Neural progenitor cell (in vitro differentiated cells): ENCODE measurements around the gene STAT3. TPM values are rescaled to one million over a fixed set of nuclear protein-coding genes. Genes with fewer than 3 reads are reported as not detected.
A peak's percentile ranks its signal among the peaks of the same experiment; 100 is the strongest.

Experiments
- DNase-seq: peaks from one replicate; pipeline ENCODE4 v3.0.0-alpha.2; 2016; ENCODE audit warnings: low spot score
- H2AFZ ChIP-seq: fragments of 200-600 bp; sonication (generic); replicated peaks from 2 replicates; pipeline ENCODE4 v1.6.1; 2016; ENCODE audit warnings: antibody characterized with exemption
- H3F3A ChIP-seq: fragments of 200-600 bp; sonication (generic); 2 replicates; pipeline ENCODE4 v1.6.1; 2016; ENCODE audit warnings: antibody characterized with exemption, low read depth
- H3K27ac ChIP-seq: fragments of 200-600 bp; sonication (generic); 2 replicates; pipeline ENCODE4 v1.5.1; 2016; ENCODE audit warnings: mild to moderate bottlenecking
- H3K27me3 ChIP-seq: fragments of 200-600 bp; sonication (generic); 2 replicates; pipeline ENCODE4 v1.6.1; 2016; ENCODE audit warnings: mild to moderate bottlenecking, moderate library complexity
- H3K36me3 ChIP-seq: fragments of 200-600 bp; sonication (generic); 2 replicates; pipeline ENCODE4 v1.5.1; 2016
- H3K4me1 ChIP-seq: fragments of 200-600 bp; sonication (generic); 2 replicates; pipeline ENCODE4 v1.6.1; 2016; ENCODE audit warnings: mixed run types
- H3K4me2 ChIP-seq: fragments of 200-600 bp; sonication (generic); 2 replicates; pipeline ENCODE4 v1.6.1; 2016
- H3K4me3 ChIP-seq: fragments of 200-600 bp; sonication (generic); 2 replicates; pipeline ENCODE4 v1.5.1; 2016
- H3K79me2 ChIP-seq: fragments of 200-600 bp; sonication (generic); 2 replicates; pipeline ENCODE4 v1.6.1; 2016; ENCODE audit warnings: low read depth
- H3K9ac ChIP-seq: fragments of 200-600 bp; sonication (generic); 2 replicates; pipeline ENCODE4 v1.6.1; 2016
- H3K9me3 ChIP-seq: fragments of 200-600 bp; sonication (generic); 2 replicates; pipeline ENCODE4 v1.5.1; 2016; ENCODE audit warnings: low read depth
- H4K20me1 ChIP-seq: fragments of 200-600 bp; sonication (generic); 2 replicates; pipeline ENCODE4 v1.6.1; 2016; ENCODE audit warnings: low read depth
- H3K27ac Mint-ChIP-seq: 3 replicates; pipeline ENCODE4 v1.8.0; 2021; ENCODE audit warnings: mixed read lengths
- H3K27me3 Mint-ChIP-seq: 2 replicates; pipeline ENCODE4 v1.8.0; 2022; ENCODE audit warnings: low read depth, mild to moderate bottlenecking, inconsistent platforms, moderate library complexity, mixed read lengths; ENCODE audit not compliant: insufficient read depth
- H3K36me3 Mint-ChIP-seq: 3 replicates; pipeline ENCODE4 v1.8.0; 2021; ENCODE audit warnings: mixed read lengths
- H3K4me1 Mint-ChIP-seq: 3 replicates; pipeline ENCODE4 v1.8.0; 2021; ENCODE audit warnings: mixed read lengths
- H3K4me3 Mint-ChIP-seq: 3 replicates; pipeline ENCODE4 v1.8.0; 2021; ENCODE audit warnings: mild to moderate bottlenecking, moderate library complexity, mixed read lengths
- H3K9me3 Mint-ChIP-seq: 3 replicates; pipeline ENCODE4 v1.8.0; 2020; ENCODE audit warnings: mixed read lengths
- CTCF ChIP-seq: fragments of 200-600 bp; sonication (generic); IDR thresholded peaks from 2 replicates; pipeline ENCODE4 v1.5.1; 2017; ENCODE audit warnings: antibody characterized with exemption, mild to moderate bottlenecking
- EZH2 ChIP-seq: fragments of 200-600 bp; sonication (generic); IDR thresholded peaks from 2 replicates; pipeline ENCODE4 v1.6.1; 2017; ENCODE audit warnings: antibody characterized with exemption, mild to moderate bottlenecking, moderate library complexity
- EZH2phosphoT487 ChIP-seq: fragments of 200-600 bp; sonication (generic); IDR thresholded peaks from 2 replicates; pipeline ENCODE4 v1.6.1; 2017; ENCODE audit warnings: antibody characterized with exemption
- total RNA-seq: library from RNA; depleted of rRNA; stranded (reverse); fragments of >200 nt; gene quantifications from 2 replicates; pipeline ENCODE4 v1.2.3, GENCODE V29; 2015; ENCODE audit warnings: low replicate concordance

STAT3 gene
- total RNA-seq, 1 donor from 2014 or later, result 54.9 TPM

GRCh38 chr17:42347606-42348005 is 40.6 kb downstream of the STAT3 start:
- H3K4me1 Mint-ChIP-seq, result peaks cover 26% of the 10 kb centered on the region
- no peak overlapping the region for H3K9ac ChIP-seq

GRCh38 chr17:42347198-42347597 is 41.0 kb downstream of the STAT3 start:
- H3K4me3 Mint-ChIP-seq, result peak overlapping the region; percentile 59
- TF ChIP-seq CTCF (no peak), EZH2phosphoT487 (no peak), EZH2 (no peak)
- H4K20me1 ChIP-seq, result peaks cover 23% of the 10 kb centered on the region
- peaks cover 29% of the 10 kb centered on the region for H3K4me1 Mint-ChIP-seq
- no peak overlapping the region for H3K27ac ChIP-seq
- H3K27me3 Mint-ChIP-seq, result no peaks in the 10 kb centered on the region
- peak overlapping the region; percentile 76 for H3K27ac Mint-ChIP-seq
- H3K9me3 Mint-ChIP-seq, result no peaks in the 10 kb centered on the region
- H3K4me3 ChIP-seq, result no peak overlapping the region
- no peaks in the 10 kb centered on the region for H3K27me3 ChIP-seq
- DNase-seq, result no peak
- H3F3A ChIP-seq, result peaks cover 25% of the 10 kb centered on the region
- H2AFZ ChIP-seq, result no peak overlapping the region
- peaks cover 12% of the 10 kb centered on the region for H3K36me3 Mint-ChIP-seq
- no peaks in the 10 kb centered on the region for H3K36me3 ChIP-seq
- no peak overlapping the region for H3K9ac ChIP-seq
- peaks cover 17% of the 10 kb centered on the region for H3K4me1 ChIP-seq
- H3K79me2 ChIP-seq, result peaks cover 36% of the 10 kb centered on the region
- H3K9me3 ChIP-seq, result no peaks in the 10 kb centered on the region
- H3K4me2 ChIP-seq, result no peak overlapping the region

More at GRCh38 chr17:42347606-42348005, 40.6 kb downstream of the STAT3 start:
- Histone ChIP-seq H3K36me3 (no peaks in the 10 kb centered on the region), H3F3A (peaks cover 25% of the 10 kb centered on the region), H3K27me3 (no peaks in the 10 kb centered on the region), H3K4me3 (no peak overlapping the region), H2AFZ (no peak overlapping the region), H3K9me3 (no peaks in the 10 kb centered on the region), H3K4me2 (no peak overlapping the region), H4K20me1 (peaks cover 23% of the 10 kb centered on the region), H3K27ac (no peak overlapping the region), H3K79me2 (peaks cover 40% of the 10 kb centered on the region), H3K4me1 (peaks cover 17% of the 10 kb centered on the region)
- TF ChIP-seq CTCF (no peak), EZH2 (no peak), EZH2phosphoT487 (no peak)
- no peak for DNase-seq
- Mint-ChIP-seq H3K27me3 (no peaks in the 10 kb centered on the region), H3K36me3 (peaks cover 12% of the 10 kb centered on the region), H3K27ac (peak overlapping the region; percentile 76), H3K9me3 (no peaks in the 10 kb centered on the region), H3K4me3 (no peak overlapping the region)

GRCh38 chr17:42346481-42346880 is 41.8 kb downstream of the STAT3 start:
- peaks cover 12% of the 10 kb centered on the region for H3K36me3 Mint-ChIP-seq
- H3K27ac Mint-ChIP-seq, result no peak overlapping the region
- H3K4me1 Mint-ChIP-seq, result peaks cover 29% of the 10 kb centered on the region

More at GRCh38 chr17:42346481-42346880, 41.8 kb downstream of the STAT3 start:
- H4K20me1 ChIP-seq, result peaks cover 23% of the 10 kb centered on the region
- H3K27me3 Mint-ChIP-seq, result no peaks in the 10 kb centered on the region
- no peaks in the 10 kb centered on the region for H3K36me3 ChIP-seq
- peaks cover 17% of the 10 kb centered on the region for H3K4me1 ChIP-seq
- no peak for DNase-seq
- no peak overlapping the region for H3K27ac ChIP-seq
- no peak overlapping the region for H3K4me3 ChIP-seq
- peak overlapping the region; percentile 65 for H3K4me2 ChIP-seq
- H3K9me3 ChIP-seq, result no peaks in the 10 kb centered on the region
- H3K9me3 Mint-ChIP-seq, result no peaks in the 10 kb centered on the region
- H3K4me3 Mint-ChIP-seq, result no peak overlapping the region
- peaks cover 25% of the 10 kb centered on the region for H3F3A ChIP-seq
- H3K79me2 ChIP-seq, result peaks cover 29% of the 10 kb centered on the region
- TF ChIP-seq CTCF (no peak), EZH2phosphoT487 (no peak), EZH2 (no peak)
- H3K9ac ChIP-seq, result no peak overlapping the region
- no peaks in the 10 kb centered on the region for H3K27me3 ChIP-seq
- no peak overlapping the region for H2AFZ ChIP-seq
